Measurements from ENCODE around the gene POLR3H. TPM values are rescaled to one million over a fixed set of nuclear protein-coding genes. Genes with fewer than 3 reads are reported as not detected.

Gene POLR3H
- total RNA-seq, 1 experiment from 2014 or later = 47.6 TPM

DNA sequence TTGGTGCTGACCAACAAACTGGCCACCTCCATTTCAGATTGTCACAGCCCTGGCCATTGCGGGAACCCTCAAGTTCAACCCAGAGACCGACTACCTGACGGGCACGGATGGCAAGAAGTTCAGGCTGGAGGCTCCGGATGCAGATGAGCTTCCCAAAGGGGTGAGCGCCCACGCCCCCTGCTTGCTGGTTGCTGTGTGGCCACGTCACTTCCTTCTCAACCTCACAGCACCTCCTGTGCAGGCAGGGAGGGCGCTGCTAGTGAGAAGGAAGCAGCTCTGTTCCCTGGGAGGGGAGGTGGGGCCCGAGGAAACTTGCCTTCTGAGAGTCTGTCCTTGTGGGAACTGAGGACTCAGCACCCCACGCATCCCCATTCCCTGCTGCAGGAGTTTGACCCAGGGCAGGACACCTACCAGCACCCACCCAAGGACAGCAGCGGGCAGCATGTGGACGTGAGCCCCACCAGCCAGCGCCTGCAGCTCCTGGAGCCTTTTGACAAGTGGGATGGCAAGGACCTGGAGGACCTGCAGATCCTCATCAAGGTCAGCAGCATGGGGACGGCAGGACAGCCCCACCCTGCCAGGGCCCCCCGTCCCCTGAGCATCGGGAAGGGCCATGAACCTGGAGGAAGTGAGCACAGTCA is 19.3 kb downstream of the POLR3H start:
- Histone ChIP-seq H4K20me1 (ENCODE audit: insufficient read depth) (peaks cover 62% of the 10 kb centered on the region), H3K27ac (no peak overlapping the region), H2AFZ (no peak overlapping the region), H3K9me3 (ENCODE audit: insufficient read depth, low read depth) (no peaks in the 10 kb centered on the region), H3K9me2 (ENCODE audit: insufficient read depth) (no peaks in the 10 kb centered on the region), H3K4me1 (replicated peaks; ENCODE audit: insufficient read depth) (no peaks in the 10 kb centered on the region), H3K36me3 (ENCODE audit: low read depth) (peaks cover 27% of the 10 kb centered on the region), H3K79me2 (ENCODE audit: low read depth) (no peaks in the 10 kb centered on the region), H3K4me3 (no peak overlapping the region), H3K27me3 (ENCODE audit: insufficient read depth, low read depth) (no peaks in the 10 kb centered on the region), H3F3A (ENCODE audit: insufficient read depth, low read depth) (peaks cover 84% of the 10 kb centered on the region), H3K4me2 (no peak overlapping the region)
- ChIA-PET POLR2A (ENCODE audit: unreplicated experiment) (no interaction called here), CTCF (no interaction called here)
- DNase-seq = no peak
- TF ChIP-seq, protein P1, sequence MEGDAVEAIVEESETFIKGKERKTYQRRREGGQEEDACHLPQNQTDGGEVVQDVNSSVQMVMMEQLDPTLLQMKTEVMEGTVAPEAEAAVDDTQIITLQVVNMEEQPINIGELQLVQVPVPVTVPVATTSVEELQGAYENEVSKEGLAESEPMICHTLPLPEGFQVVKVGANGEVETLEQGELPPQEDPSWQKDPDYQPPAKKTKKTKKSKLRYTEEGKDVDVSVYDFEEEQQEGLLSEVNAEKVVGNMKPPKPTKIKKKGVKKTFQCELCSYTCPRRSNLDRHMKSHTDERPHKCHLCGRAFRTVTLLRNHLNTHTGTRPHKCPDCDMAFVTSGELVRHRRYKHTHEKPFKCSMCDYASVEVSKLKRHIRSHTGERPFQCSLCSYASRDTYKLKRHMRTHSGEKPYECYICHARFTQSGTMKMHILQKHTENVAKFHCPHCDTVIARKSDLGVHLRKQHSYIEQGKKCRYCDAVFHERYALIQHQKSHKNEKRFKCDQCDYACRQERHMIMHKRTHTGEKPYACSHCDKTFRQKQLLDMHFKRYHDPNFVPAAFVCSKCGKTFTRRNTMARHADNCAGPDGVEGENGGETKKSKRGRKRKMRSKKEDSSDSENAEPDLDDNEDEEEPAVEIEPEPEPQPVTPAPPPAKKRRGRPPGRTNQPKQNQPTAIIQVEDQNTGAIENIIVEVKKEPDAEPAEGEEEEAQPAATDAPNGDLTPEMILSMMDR (conservative IDR thresholded peaks at IDR 0.05) = no peak
- no peak for TF ChIP-seq EZH2 (IDR thresholded peaks at IDR 0.05; ENCODE audit: low read depth)
- intact Hi-C loops (cut with micrococcal nuclease; ENCODE audit: unreplicated experiment) = no loop called here
- BruUV-seq (replicated peaks) = no TSS peak

DNA sequence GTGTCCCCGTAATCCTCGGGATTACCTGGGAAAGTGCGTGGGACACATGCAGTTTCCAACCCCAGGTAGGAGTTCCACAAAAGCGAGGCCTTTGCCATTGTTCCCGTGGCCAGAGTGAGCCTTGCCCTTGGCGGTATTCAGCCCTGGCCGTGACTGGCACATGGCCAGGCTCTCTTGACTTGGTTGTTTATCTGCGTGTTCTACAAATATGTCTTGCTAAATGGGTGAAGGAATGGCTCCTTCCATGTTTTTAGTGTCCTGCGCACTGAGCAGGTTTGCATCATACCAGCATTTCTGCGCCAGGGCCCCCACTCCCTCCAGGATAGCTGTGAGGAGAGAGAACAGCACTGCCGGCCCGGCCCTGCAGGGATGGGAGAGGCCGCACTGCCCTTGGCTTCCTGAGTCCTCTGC is 20.0 kb downstream of the POLR3H start:
- intact Hi-C loops (cut with micrococcal nuclease; ENCODE audit: unreplicated experiment) = no loop called here
- no TSS peak for BruUV-seq (replicated peaks)
- POLR2A ChIA-PET (ENCODE audit: unreplicated experiment) = no interaction called here

DNA sequence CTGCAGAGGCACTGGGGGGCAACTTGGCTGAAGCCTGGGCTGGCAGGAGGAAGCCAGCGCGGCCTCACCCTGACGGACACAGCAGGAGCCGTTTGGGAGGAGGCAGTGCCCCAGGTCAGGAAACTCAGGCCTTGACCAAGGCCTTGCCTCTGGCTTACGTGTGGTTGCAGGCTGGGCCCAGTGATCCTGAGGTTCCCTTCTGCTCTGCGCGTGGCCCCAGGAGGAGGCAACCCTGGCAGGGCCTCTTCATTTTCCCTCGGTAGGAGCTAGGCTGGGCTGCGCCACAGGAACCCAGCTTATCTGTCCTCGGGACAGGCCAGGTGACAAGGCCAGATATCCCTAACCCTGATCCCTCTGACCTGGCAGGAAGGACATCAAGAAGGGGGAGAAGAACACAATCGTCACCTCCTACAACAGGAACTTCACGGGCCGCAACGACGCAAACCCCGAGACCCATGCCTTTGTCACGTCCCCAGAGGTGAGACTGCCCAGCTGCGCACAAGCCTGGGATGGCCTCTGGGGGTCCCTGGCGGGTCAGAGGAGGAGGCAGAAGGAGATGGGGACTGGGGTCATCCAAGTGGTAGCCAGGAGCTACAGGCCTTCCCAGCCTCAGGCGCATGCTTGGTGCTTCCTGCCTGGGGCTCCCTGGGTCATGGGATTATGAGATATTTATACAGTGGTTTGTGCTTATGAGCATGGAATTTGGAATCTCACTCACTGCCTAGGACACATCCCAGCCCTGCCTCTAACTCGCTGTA is 20.6 kb downstream of the POLR3H start:
- CTCF ChIA-PET = no interaction called here

More for the DNA sequence above, 20.0 kb downstream of the POLR3H start:
- no peak overlapping the region for H2AFZ ChIP-seq
- peaks cover 56% of the 10 kb centered on the region for H4K20me1 ChIP-seq (ENCODE audit: insufficient read depth)
- no peaks in the 10 kb centered on the region for H3K79me2 ChIP-seq (ENCODE audit: low read depth)
- CTCF ChIA-PET = no interaction called here
- H3K9me2 ChIP-seq (ENCODE audit: insufficient read depth) = no peaks in the 10 kb centered on the region
- H3K27me3 ChIP-seq (ENCODE audit: insufficient read depth, low read depth) = no peaks in the 10 kb centered on the region
- TF ChIP-seq, protein P1 (conservative IDR thresholded peaks at IDR 0.05) = no peak
- no peak for TF ChIP-seq EZH2 (IDR thresholded peaks at IDR 0.05; ENCODE audit: low read depth)
- H3K9me3 ChIP-seq (ENCODE audit: insufficient read depth, low read depth) = no peaks in the 10 kb centered on the region
- H3K27ac ChIP-seq = no peak overlapping the region
- no peak for DNase-seq
- H3K4me1 ChIP-seq (replicated peaks; ENCODE audit: insufficient read depth) = no peaks in the 10 kb centered on the region
- peaks cover 27% of the 10 kb centered on the region for H3K36me3 ChIP-seq (ENCODE audit: low read depth)
- no peak overlapping the region for H3K4me2 ChIP-seq
- H3F3A ChIP-seq (ENCODE audit: insufficient read depth, low read depth) = peaks cover 83% of the 10 kb centered on the region
- no peak overlapping the region for H3K4me3 ChIP-seq

More for the DNA sequence above, 20.6 kb downstream of the POLR3H start:
- POLR2A ChIA-PET (ENCODE audit: unreplicated experiment) = no interaction called here
- H3K36me3 ChIP-seq (ENCODE audit: low read depth) = peaks cover 27% of the 10 kb centered on the region
- H3K9me2 ChIP-seq (ENCODE audit: insufficient read depth) = no peaks in the 10 kb centered on the region
- H3K27ac ChIP-seq = no peak overlapping the region
- no peak overlapping the region for H3K4me3 ChIP-seq
- no peaks in the 10 kb centered on the region for H3K79me2 ChIP-seq (ENCODE audit: low read depth)
- H3K4me2 ChIP-seq = no peak overlapping the region
- no peaks in the 10 kb centered on the region for H3K9me3 ChIP-seq (ENCODE audit: insufficient read depth, low read depth)
- DNase-seq = no peak
- peaks cover 51% of the 10 kb centered on the region for H4K20me1 ChIP-seq (ENCODE audit: insufficient read depth)
- H2AFZ ChIP-seq = no peak overlapping the region
- H3K4me1 ChIP-seq (replicated peaks; ENCODE audit: insufficient read depth) = no peaks in the 10 kb centered on the region
- no TSS peak for BruUV-seq (replicated peaks)
- no peak for TF ChIP-seq EZH2 (IDR thresholded peaks at IDR 0.05; ENCODE audit: low read depth)
- TF ChIP-seq, protein P1 (conservative IDR thresholded peaks at IDR 0.05) = no peak
- no peaks in the 10 kb centered on the region for H3K27me3 ChIP-seq (ENCODE audit: insufficient read depth, low read depth)
- H3F3A ChIP-seq (ENCODE audit: insufficient read depth, low read depth) = peaks cover 77% of the 10 kb centered on the region
- intact Hi-C loops (cut with micrococcal nuclease; ENCODE audit: unreplicated experiment) = no loop called here

Data from PC-9 (cell line).